Measurements from ENCODE around the gene NKIRAS1.

GRCh38 chr3:23875113-23875725, 41.6 kb downstream of the NKIRAS1 start:
- TF ChIP-seq REST (IDR thresholded peaks at IDR 0.05; ENCODE audit: insufficient read depth in 1 of 2, low read depth in 2 of 2, low read length in 2 of 2) (no peak), POLR2AphosphoS5 (IDR thresholded peaks at IDR 0.05; ENCODE audit: low read depth, low read length) (no peak), TAF1 (IDR thresholded peaks at IDR 0.05; ENCODE audit: borderline replicate concordance, insufficient read depth, low read length) (no peak), SIN3A (IDR thresholded peaks at IDR 0.05; ENCODE audit: borderline replicate concordance, insufficient read depth, low read length) (no peak)

Data from PFSK-1 (cell line).